EH (cell line): ENCODE data around the gene LAMA4.

ENCODE experiments used
- DNase-seq: peaks from one replicate; pipeline ENCODE4 v3.0.0-alpha.2; 2015; ENCODE audit warnings: low read depth

The LAMA4 gene

GRCh38 chr6:112193117-112193516 lies 61.2 kb downstream of the LAMA4 start:
- DNase-seq, result no peak

DNA sequence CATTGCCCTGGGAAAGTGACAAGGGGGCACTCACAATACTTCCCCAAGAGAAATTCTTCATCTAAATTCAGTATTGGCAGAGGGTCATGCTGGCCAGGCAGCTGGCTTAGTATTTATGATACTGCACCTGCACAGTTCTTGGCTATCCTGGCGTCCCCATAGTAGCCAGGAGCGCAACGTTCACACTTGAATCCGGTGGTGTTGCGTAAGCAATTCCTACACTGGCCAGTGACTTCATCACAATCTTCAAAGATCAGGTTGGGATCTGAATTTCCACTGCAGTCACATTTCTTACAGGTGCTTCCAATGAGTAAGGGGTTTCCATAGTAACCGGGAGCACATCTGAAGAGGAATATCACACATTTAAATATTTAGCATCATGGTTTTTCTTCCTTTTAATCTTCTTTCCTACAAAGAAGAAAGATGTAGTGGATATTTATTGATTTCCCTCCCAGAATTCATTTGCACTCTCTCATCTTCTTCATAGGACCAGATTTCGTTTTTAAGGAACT lies 62.8 kb downstream of the LAMA4 start:
- no peak for DNase-seq

GRCh38 chr6:112190164-112190563 lies 64.2 kb downstream of the LAMA4 start:
- DNase-seq, result no peak

DNA sequence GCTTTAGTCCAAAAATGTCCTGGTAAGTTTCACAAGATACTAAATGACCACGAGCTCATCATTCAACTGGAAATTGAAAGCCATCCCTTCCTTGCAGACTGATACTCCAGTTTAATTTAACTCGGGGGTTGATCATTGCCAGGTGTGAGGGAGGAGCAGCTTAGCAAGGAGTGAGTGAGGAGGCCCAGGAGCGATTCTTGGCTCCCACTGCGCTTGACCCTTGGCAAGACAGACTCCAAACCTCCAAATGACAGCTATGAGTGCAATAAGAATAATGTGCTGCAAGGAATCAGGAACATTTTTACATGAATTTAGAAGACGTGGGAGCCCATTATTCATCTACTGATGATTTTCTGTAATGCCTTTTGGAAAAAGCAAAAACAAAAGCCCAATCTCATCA lies 64.9 kb downstream of the LAMA4 start:
- DNase-seq, result peak; percentile 9

- DNase-seq, result peak; percentile 65
Observed at GRCh38 chr6:112188906-112189305, 65.5 kb downstream of the LAMA4 start.

GRCh38 chr6:112187736-112188135 lies 66.6 kb downstream of the LAMA4 start:
- no peak for DNase-seq

- no peak for DNase-seq
Observed at GRCh38 chr6:112184951-112185350, 69.4 kb downstream of the LAMA4 start.

- DNase-seq, result peak; percentile 46
Observed at GRCh38 chr6:112183271-112183671, 71.1 kb downstream of the LAMA4 start.

DNA sequence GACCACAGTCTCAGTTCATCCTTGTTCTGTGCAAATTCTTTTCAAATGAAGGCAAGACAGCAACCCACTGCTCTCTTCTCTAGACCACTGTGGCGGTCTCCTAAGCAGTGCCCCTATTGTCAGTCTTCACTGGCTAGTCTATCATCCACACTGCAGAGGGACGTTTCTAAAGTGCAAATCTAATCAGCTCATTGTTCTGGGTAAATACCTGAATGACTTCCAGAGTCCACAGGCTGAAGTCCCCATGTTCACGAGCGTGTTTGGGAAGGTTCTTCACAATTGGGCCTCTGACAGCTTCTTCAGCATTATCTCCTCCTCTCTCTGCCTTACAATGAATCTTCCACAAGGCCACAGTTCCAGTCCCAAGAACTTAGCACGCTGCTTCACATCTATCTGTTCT lies 73.2 kb downstream of the LAMA4 start:
- DNase-seq, result no peak

- peak; percentile 89 for DNase-seq
Observed at GRCh38 chr6:112180095-112180820, 74.1 kb downstream of the LAMA4 start.

- DNase-seq, result peak; percentile 47
Observed at GRCh38 chr6:112179631-112180030, 74.7 kb downstream of the LAMA4 start.

GRCh38 chr6:112178846-112179245 lies 75.5 kb downstream of the LAMA4 start:
- DNase-seq, result no peak

DNA sequence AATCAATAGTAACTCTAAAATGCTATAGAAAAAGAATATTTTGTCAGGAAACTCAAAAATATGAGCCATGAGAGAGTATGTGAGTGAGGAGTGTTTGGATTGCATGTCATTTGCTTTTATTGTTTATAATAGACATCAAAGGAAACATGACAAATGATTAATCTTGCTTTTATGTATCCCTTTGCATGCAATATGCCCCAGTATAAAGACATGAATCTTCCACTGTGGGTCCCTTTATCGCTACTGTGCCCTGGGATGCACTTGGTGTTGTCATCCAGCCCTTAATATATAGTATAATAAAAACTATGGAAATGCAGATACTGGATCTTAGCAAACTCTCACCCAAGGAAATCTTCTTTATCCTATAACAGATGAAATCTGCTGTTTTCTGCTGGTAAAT lies 77.3 kb downstream of the LAMA4 start:
- no peak for DNase-seq

GRCh38 chr6:112176175-112176574 lies 78.2 kb downstream of the LAMA4 start:
- no peak for DNase-seq

- DNase-seq, result peak; percentile 25
Observed at GRCh38 chr6:112173221-112173804, 81.1 kb downstream of the LAMA4 start.

GRCh38 chr6:112172540-112172939 lies 81.8 kb downstream of the LAMA4 start:
- DNase-seq, result no peak

DNA sequence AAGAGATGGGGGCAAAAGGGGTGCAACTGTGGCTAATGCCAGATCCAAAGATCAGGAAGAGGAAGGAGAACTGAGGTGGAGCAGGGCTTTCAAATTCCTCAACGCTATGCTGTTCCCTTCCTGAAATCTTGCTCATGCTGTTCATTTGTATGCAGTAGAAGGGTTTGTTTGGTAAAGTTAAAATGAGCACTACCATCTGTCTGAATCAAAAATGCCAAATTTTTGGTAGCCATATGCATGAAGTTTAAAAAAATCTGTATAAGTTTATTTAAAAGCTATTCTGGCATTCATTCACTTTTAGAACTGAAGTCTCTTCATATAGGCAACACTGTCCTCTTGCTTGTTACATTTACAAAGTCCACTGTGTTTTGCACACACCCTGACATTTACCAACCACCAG lies 84.8 kb downstream of the LAMA4 start:
- no peak for DNase-seq

- peak; percentile 53 for DNase-seq
Observed at GRCh38 chr6:112163295-112164257, 90.8 kb downstream of the LAMA4 start.

GRCh38 chr6:112160745-112161144 lies 93.6 kb downstream of the LAMA4 start:
- DNase-seq, result no peak

DNA sequence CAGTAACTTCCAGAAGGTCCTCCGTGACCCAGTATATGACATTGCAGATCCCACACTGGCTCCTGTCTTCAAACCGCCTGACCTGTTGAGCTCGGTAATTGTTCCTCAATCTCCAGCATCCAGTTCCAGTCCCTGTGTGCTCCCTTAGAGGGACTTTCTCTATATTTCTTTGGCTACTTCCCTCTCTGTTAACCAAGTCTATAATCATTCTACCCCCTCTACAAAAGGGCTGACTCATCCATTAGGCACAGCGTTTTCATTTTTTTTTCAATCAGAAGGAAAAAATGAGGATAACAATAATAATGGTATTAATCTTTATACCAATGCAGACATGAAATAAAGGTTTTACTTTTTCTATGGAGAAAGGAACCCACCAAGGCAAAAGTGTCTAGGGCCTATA lies 97.7 kb downstream of the LAMA4 start:
- DNase-seq, result no peak

DNA sequence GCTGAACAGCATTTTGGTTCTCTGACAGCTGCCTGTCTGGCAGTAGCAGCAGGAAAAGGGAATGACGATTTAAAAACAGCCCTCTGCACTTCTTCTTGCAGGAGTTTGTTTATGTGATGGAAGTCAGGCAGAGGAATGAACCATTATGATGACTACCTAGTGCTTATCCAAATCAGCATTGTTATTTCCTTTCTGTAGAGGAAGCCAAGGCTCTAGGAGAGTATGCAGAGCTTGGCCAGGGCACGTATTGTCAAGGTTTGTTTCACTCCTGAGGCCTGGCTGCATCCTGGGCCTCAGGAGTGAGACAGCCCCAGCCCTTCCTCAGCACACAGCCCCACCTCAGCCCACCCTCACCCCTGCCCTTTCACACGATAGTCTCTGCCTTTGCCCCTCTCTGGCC lies 98.5 kb downstream of the LAMA4 start:
- peak; percentile 41 for DNase-seq

- no peak for DNase-seq
Observed at GRCh38 chr6:112154711-112155110, 99.7 kb downstream of the LAMA4 start.
